ENCODE measurements around the gene TCEAL2.
"Not testable (repeated sequence)": the region's sequence is repeated elsewhere in the genome, so short reads cannot be mapped to it uniquely, and the experiment has no call there.

DNA sequence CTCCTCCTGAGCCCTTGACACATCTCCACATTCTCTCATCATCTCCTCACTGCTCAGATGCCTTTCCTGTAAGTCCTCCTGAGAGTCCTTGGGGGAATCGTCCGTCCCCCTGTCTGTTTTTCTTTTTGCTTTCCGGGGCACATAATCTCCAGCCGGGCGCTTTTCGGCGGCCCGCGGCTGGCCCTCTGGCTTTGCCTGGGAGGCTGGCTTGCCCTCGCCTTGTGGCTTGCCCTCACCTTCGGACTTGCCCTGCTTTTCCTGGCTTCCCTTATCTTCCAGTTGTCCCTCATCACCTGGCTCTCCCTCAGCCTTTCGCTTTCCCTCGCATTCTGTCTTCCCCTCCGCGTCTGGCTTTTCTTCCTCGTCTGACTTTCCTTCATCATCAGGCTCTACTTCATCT lies 15.4 kb downstream of the TCEAL2 start:
- TF ChIP-seq, protein P1, sequence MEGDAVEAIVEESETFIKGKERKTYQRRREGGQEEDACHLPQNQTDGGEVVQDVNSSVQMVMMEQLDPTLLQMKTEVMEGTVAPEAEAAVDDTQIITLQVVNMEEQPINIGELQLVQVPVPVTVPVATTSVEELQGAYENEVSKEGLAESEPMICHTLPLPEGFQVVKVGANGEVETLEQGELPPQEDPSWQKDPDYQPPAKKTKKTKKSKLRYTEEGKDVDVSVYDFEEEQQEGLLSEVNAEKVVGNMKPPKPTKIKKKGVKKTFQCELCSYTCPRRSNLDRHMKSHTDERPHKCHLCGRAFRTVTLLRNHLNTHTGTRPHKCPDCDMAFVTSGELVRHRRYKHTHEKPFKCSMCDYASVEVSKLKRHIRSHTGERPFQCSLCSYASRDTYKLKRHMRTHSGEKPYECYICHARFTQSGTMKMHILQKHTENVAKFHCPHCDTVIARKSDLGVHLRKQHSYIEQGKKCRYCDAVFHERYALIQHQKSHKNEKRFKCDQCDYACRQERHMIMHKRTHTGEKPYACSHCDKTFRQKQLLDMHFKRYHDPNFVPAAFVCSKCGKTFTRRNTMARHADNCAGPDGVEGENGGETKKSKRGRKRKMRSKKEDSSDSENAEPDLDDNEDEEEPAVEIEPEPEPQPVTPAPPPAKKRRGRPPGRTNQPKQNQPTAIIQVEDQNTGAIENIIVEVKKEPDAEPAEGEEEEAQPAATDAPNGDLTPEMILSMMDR (IDR thresholded peaks at IDR 0.05) = not testable (repeated sequence)
- TF ChIP-seq POLR2A (IDR thresholded peaks at IDR 0.05) = not testable (repeated sequence)
